ENCODE results near the gene SNTG2.

Gene SNTG2

GRCh38 chr2:1310202-1310601 lies 359.6 kb downstream of the SNTG2 start:
- no peak for DNase-seq
- H3K27ac ChIP-seq: no peak overlapping the region
- no peak for TF ChIP-seq CTCF (IDR thresholded peaks at IDR 0.05; ENCODE audit: low read depth, low read length)
- H3K4me3 ChIP-seq (ENCODE audit: low read depth, low read length): no peak overlapping the region
- H3K27me3 ChIP-seq (ENCODE audit: insufficient read depth, low read depth, severe bottlenecking): no peaks in the 10 kb centered on the region
- no peaks in the 10 kb centered on the region for H3K9me3 ChIP-seq (ENCODE audit: severe bottlenecking)
- no peaks in the 10 kb centered on the region for H3K36me3 ChIP-seq

GRCh38 chr2:1310866-1311265 lies 360.2 kb downstream of the SNTG2 start:
- H3K36me3 ChIP-seq: no peaks in the 10 kb centered on the region
- DNase-seq: no peak
- H3K27ac ChIP-seq: no peak overlapping the region
- H3K27me3 ChIP-seq (ENCODE audit: insufficient read depth, low read depth, severe bottlenecking): no peaks in the 10 kb centered on the region
- no peaks in the 10 kb centered on the region for H3K9me3 ChIP-seq (ENCODE audit: severe bottlenecking)
- no peak overlapping the region for H3K4me3 ChIP-seq (ENCODE audit: low read depth, low read length)
- TF ChIP-seq CTCF (IDR thresholded peaks at IDR 0.05; ENCODE audit: low read depth, low read length): no peak

- no peak for DNase-seq
- TF ChIP-seq CTCF (IDR thresholded peaks at IDR 0.05; ENCODE audit: low read depth, low read length): no peak
- H3K36me3 ChIP-seq: no peaks in the 10 kb centered on the region
- H3K27me3 ChIP-seq (ENCODE audit: insufficient read depth, low read depth, severe bottlenecking): no peaks in the 10 kb centered on the region
- H3K4me3 ChIP-seq (ENCODE audit: low read depth, low read length): no peak overlapping the region
- no peaks in the 10 kb centered on the region for H3K9me3 ChIP-seq (ENCODE audit: severe bottlenecking)
- H3K27ac ChIP-seq: no peak overlapping the region
These were observed 362.7 kb downstream of the SNTG2 start for GRCh38 chr2:1313240-1313924.

GRCh38 chr2:1314254-1314653 lies 363.6 kb downstream of the SNTG2 start:
- Histone ChIP-seq H3K36me3 (no peaks in the 10 kb centered on the region), H3K27me3 (ENCODE audit: insufficient read depth, low read depth, severe bottlenecking) (no peaks in the 10 kb centered on the region), H3K27ac (no peak overlapping the region), H3K4me3 (ENCODE audit: low read depth, low read length) (no peak overlapping the region), H3K9me3 (ENCODE audit: severe bottlenecking) (no peaks in the 10 kb centered on the region)
- no peak for DNase-seq
- TF ChIP-seq CTCF (IDR thresholded peaks at IDR 0.05; ENCODE audit: low read depth, low read length): no peak

DNA sequence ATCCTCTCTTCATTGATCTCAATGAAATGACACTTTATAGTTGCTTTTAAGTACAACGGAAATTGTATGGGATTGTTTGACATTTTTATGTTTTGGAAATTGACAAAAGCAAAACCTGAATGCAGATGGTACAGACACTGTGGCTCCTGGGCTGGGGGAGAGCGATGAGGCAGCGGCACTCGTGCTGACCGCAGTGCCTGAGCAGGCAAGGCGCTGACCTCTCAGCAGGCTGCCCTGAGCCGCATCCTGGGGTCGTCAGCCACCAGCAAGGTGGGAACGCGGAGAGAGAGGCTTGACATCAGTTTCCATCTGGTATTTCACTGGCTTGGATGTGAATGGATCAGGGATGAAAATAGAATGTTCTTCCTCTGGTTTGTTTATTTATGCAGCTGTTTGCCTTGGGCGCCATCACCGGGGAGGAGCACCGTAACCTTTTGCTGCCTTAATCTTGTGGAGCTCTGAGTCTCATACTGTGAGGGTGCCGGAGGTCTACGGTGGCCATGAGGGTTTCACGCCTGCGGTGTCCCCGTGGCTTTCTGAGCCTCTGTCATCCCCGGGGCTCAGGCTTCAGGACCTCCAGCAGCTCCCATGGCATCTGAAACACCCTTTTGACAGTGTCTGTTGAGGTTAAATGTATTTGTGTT lies 367.8 kb downstream of the SNTG2 start:
- H3K4me3 ChIP-seq (ENCODE audit: low read depth, low read length): no peak overlapping the region
- no peaks in the 10 kb centered on the region for H3K36me3 ChIP-seq
- no peak for TF ChIP-seq CTCF (IDR thresholded peaks at IDR 0.05; ENCODE audit: low read depth, low read length)
- H3K9me3 ChIP-seq (ENCODE audit: severe bottlenecking): no peaks in the 10 kb centered on the region
- H3K27me3 ChIP-seq (ENCODE audit: insufficient read depth, low read depth, severe bottlenecking): no peaks in the 10 kb centered on the region
- H3K27ac ChIP-seq: no peak overlapping the region
- no peak for DNase-seq

All from WERI-Rb-1 (cell line).